Thyroid gland (tissue), 4 donors: ENCODE data around the gene C5. TPM values are rescaled to one million over a fixed set of nuclear protein-coding genes. Genes with fewer than 3 reads are reported as not detected.

Experiments
- DNase-seq, 2 donors: peaks; one replicate each; pipeline ENCODE4 v3.0.0-alpha.2; 2019
- H3K27ac ChIP-seq, 3 donors: fragments of 200-600 bp; sonication (generic); 1 replicate in 2 of 3; 2 replicates in 1 of 3; pipeline ENCODE4 v1.5.1; 2016 to 2019; ENCODE audit warnings: mild to moderate bottlenecking in 1 of 3, moderate library complexity in 1 of 3
- H3K27me3 ChIP-seq: fragments of 200-600 bp; sonication (generic); one replicate; pipeline ENCODE4 v1.5.1; 2019
- H3K36me3 ChIP-seq, 2 donors: fragments of 200-600 bp; sonication (generic); one replicate each; pipeline ENCODE4 v1.5.1; 2016 to 2019
- H3K4me1 ChIP-seq, 2 donors: fragments of 200-600 bp; sonication (generic); one replicate each; pipeline ENCODE4 v1.5.1; 2017 to 2019
- H3K4me3 ChIP-seq, 3 donors: fragments of 200-600 bp; sonication (generic); replicated peaks in 1 of 3; 1 replicate in 2 of 3; 2 replicates in 1 of 3; pipeline ENCODE4 v1.5.1; 2016; ENCODE audit warnings: mild to moderate bottlenecking in 1 of 3
- H3K9me3 ChIP-seq: fragments of 200-600 bp; sonication (generic); one replicate; pipeline ENCODE4 v1.5.1; 2017
- POLR2A ChIP-seq, 2 donors: fragments of 450-650 bp; IDR thresholded peaks; one replicate each; pipeline ENCODE4 v1.6.1; 2017; ENCODE audit warnings: antibody characterized with exemption in 2 of 2, mild to moderate bottlenecking in 2 of 2, moderate library complexity in 1 of 2
- WGBS, 2 donors: methylation state at CpG; one replicate each; pipeline ENCODE4 v1.1.5; 2017; 5-methylcytosine and 5-hydroxymethylcytosine counted together
- intact Hi-C: fragments of 100-400 bp; cut with DNase I; formaldehyde crosslinking; loops from one replicate; pipeline ENCODE4 v1.15.1; 2023
- total RNA-seq, 4 donors: library from RNA; depleted of rRNA; stranded (reverse); fragments of >200 nt; gene quantifications; one replicate each; pipeline ENCODE4 v1.2.3, GENCODE V29; 2016
- TF ChIP-seq, protein P1 (sequence below), 6 experiments: fragments of 200-600 bp in 3 of 6; fragments of 450-650 bp in 3 of 6; sonication (generic) in 3 of 6; IDR thresholded peaks; one replicate each; pipeline ENCODE4 v1.5.1; 2016 to 2019; ENCODE audit warnings: antibody characterized with exemption in 6 of 6, mild to moderate bottlenecking in 2 of 6, inconsistent platforms in 1 of 6, moderate library complexity in 1 of 6

Gene C5
- total RNA-seq, 4 donors from 2014 or later = 1.7 to 3.4 (median 2.8) TPM

GRCh38 chr9:120933310-120934055 is 116.6 kb downstream of the C5 start:
- TF ChIP-seq, protein P1, sequence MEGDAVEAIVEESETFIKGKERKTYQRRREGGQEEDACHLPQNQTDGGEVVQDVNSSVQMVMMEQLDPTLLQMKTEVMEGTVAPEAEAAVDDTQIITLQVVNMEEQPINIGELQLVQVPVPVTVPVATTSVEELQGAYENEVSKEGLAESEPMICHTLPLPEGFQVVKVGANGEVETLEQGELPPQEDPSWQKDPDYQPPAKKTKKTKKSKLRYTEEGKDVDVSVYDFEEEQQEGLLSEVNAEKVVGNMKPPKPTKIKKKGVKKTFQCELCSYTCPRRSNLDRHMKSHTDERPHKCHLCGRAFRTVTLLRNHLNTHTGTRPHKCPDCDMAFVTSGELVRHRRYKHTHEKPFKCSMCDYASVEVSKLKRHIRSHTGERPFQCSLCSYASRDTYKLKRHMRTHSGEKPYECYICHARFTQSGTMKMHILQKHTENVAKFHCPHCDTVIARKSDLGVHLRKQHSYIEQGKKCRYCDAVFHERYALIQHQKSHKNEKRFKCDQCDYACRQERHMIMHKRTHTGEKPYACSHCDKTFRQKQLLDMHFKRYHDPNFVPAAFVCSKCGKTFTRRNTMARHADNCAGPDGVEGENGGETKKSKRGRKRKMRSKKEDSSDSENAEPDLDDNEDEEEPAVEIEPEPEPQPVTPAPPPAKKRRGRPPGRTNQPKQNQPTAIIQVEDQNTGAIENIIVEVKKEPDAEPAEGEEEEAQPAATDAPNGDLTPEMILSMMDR (IDR thresholded peaks at IDR 0.05) = no peak
- TF ChIP-seq POLR2A (IDR thresholded peaks at IDR 0.05) = no peak
- intact Hi-C loops = no loop called here
- peaks cover 43 to 68% of the 10 kb centered on the region in 2 donors for H3K4me1 ChIP-seq

DNA sequence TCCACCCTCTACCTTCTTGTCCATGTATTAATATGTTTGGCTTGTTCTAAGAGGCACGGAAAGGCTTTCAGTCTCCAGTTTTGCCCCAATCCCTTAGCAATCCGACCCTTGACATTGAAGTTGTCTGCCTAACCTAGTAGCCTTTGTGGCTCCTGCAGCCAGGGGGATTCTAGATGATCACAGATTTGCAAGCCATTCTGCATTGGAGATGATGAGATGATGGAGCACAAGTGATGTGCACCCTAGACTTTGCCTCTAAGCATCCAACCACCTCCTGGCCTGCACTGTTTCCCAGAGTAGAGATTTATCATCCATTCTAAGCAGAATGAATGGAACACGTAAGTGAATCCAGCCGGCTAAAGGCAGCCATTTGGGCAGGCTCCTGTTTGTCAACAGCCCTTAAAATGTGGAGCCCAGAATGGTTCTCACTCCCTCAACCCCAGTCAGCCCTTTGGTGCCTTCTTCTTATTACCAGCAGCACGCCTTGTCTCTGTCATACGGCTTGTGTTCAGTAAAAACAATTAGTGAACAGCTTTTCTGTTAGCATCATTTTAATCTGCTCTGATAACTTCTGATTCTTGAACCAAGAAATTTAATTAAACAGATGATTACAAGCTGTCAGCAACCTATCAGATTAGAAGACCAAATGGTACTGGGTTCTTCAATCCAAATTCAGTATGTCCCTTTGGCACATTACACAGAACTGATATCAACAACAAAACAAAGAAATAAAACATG is 117.8 kb downstream of the C5 start:
- H3K4me3 ChIP-seq = no peak overlapping the region
- H3K27me3 ChIP-seq = no peaks in the 10 kb centered on the region
- no peaks in the 10 kb centered on the region for H3K9me3 ChIP-seq
- peak overlapping the region; percentile 65 to 90 (median 78) for H3K27ac ChIP-seq
- intact Hi-C loops = no loop called here
- H3K36me3 ChIP-seq = no peaks in the 10 kb centered on the region
- TF ChIP-seq, protein P1 (IDR thresholded peaks at IDR 0.05) = no peak
- TF ChIP-seq POLR2A (IDR thresholded peaks at IDR 0.05) = no peak
- no peak for DNase-seq
- H3K4me1 ChIP-seq = peaks cover 40 to 62% of the 10 kb centered on the region in 2 donors
- WGBS, 2 donors = 85 to 86% methylated on average over 6 of the region's 6 CpGs

More at GRCh38 chr9:120933310-120934055, 116.6 kb downstream of the C5 start:
- H3K27me3 ChIP-seq = no peaks in the 10 kb centered on the region
- H3K9me3 ChIP-seq = no peaks in the 10 kb centered on the region
- H3K36me3 ChIP-seq = no peaks in the 10 kb centered on the region
- no peak overlapping the region for H3K4me3 ChIP-seq
- 89 to 95% methylated on average over 8 of the region's 8 CpGs for WGBS, 2 donors
- DNase-seq = no peak
- H3K27ac ChIP-seq = peak overlapping the region in 1 of 3 donors; percentile 91

DNA sequence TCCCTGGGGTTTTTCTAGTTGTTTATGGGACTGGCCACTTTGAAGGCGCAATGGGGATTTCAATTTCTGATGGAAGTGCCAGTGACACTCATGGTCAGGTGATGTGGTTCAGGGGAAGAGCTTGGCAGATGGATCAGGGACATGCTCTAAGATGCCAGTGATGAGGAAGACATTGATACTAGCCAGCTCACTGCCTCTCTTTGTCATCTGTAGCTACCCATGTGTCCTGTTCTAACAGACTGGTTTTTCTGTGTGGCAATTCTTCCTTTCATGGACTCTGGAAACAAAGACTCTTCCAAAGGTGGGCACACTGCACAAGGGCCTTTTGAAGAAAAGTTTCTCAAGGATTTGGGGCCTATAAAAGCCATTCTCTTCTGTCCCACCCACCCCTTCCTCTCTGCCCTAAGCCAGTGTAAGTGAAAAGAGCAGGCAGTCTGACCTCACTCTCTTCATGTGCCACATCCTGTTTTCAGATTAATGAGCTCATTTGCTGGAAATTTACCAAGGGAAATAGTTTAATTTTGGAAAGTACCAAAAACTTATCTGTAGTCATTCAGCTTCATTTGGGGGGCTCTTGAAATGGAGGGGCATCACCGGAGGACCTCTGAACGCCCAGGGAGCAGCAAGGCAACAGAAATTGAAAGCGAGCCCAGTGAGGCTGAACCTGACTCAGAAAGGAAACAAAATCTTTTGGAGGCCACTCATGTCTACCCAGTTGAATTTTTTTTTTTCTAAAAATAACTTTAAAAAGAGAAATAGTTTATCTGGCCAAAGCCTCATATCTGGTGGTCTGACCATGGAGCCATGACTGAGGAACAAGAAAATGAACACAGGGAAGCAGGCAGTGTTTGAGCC is 118.6 kb downstream of the C5 start:
- TF ChIP-seq, protein P1 (IDR thresholded peaks at IDR 0.05) = no peak
- Histone ChIP-seq H3K27ac (peak overlapping the region; percentile 65 to 90 (median 78)), H3K4me3 (no peak overlapping the region), H3K36me3 (no peaks in the 10 kb centered on the region), H3K27me3 (no peaks in the 10 kb centered on the region), H3K9me3 (no peaks in the 10 kb centered on the region), H3K4me1 (peaks cover 36 to 54% of the 10 kb centered on the region in 2 donors)
- DNase-seq = peak; percentile 39 to 52
- 39 to 57% methylated on average over 4 of the region's 4 CpGs for WGBS, 2 donors
- intact Hi-C loops = no loop called here

DNA sequence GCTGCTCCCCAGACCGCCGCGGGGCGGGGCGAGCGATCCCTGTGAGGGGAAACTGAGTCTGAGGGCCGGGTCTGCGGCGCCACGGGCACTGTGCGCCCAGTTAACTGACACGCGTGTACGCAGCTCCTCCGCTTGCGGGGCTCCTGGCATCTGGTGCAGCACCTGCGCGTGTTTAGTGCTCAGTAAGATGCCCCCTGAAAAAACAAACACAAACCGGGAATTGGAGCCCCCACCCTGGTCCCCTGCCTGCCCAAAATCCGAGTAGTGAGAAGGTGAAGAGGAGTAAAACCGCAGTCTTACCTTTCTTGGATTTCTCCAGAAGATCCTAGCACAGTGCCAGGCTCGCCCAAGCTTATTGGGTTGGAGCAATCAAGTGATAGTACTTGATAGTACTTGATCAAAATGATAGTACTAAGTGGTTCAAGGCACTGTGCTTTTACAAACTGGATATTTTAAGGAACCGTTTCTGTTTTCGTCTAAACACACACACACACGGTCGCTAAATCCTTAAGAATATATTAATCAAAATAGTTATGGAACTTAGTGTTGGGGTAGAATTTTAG is 120.8 kb downstream of the C5 start:
- H3K4me1 ChIP-seq = peaks cover 15 to 33% of the 10 kb centered on the region in 2 donors
- intact Hi-C loops = loop anchor here (5.0 kb wide), 1 partner anchor 57 kb away; no protein-coding TSS in a partner anchor
- TF ChIP-seq, protein P1 (IDR thresholded peaks at IDR 0.05) = peak in 3 of 6 experiments; percentile 1 to 37 (median 13)
- TF ChIP-seq POLR2A (IDR thresholded peaks at IDR 0.05) = no peak
- H3K36me3 ChIP-seq = no peaks in the 10 kb centered on the region
- peak overlapping the region; percentile 62 to 85 (median 78) for H3K4me3 ChIP-seq
- DNase-seq = peak; percentile 19 to 27
- H3K27ac ChIP-seq = peak overlapping the region; percentile 85 to 91 (median 89)
- no peaks in the 10 kb centered on the region for H3K9me3 ChIP-seq
- 27 to 28% methylated on average over 17 to 20 of the region's 26 CpGs for WGBS, 2 donors
- no peaks in the 10 kb centered on the region for H3K27me3 ChIP-seq
